ENCODE measurements around the gene SPATC1L. TPM values are rescaled to one million over a fixed set of nuclear protein-coding genes. Genes with fewer than 3 reads are reported as not detected.

SPATC1L gene
- total RNA-seq, 1 donor from 2014 or later = 14.1 TPM

DNA sequence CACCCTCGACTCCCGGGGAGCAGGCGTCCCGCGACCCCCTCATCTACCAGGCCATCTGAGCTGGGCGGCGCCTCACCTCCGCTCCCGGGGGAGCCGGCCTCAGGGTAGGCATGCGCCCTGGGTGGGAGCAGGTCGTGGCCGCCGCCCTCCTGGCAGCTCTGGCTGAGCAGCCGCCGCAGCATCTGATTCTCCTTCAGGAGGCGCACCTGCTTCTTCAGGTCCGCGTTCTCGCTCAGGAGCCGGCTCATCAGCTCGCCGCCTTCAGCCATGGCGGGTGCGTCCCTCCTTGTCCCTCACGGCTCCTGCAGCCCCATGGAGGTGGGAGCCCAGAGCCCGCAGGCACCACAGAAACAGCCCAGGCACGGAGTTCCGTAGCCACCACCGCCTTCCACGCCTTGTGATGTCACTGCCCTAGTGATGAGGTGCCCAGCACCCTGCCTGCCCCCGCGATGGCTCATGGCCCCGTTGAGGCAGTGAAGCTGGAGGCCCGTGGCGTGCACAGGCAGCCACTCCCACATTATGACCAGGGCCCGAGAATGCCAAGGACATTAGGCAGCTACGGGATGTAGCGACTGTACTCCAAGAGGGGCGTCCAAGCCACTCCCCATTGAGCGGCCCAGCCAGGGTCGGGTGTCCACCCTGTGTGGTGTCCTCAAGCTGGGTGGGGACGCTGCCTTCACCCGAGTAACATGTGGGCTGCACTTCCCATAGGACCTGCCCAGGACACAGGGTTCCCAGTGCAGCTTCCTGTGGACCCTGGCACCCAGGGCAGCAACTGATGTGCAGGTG lies 1.5 kb downstream of the SPATC1L start:
- peaks cover under 1% of the 10 kb centered on the region for H3K36me3 Mint-ChIP-seq (ENCODE audit: low read depth)
- H3K27me3 Mint-ChIP-seq (ENCODE audit: low read depth) = no peaks in the 10 kb centered on the region
- no peak overlapping the region for H3K27ac Mint-ChIP-seq (ENCODE audit: unreplicated experiment)
- H3K4me3 Mint-ChIP-seq (ENCODE audit: unreplicated experiment) = peak overlapping the region; percentile 61
- no peak for TF ChIP-seq CTCF (IDR thresholded peaks at IDR 0.05)
- no peak for DNase-seq (ENCODE audit: low spot score)
- H3K9me3 Mint-ChIP-seq (ENCODE audit: low read depth) = peaks cover under 1% of the 10 kb centered on the region
- peaks cover 21% of the 10 kb centered on the region for H3K4me1 Mint-ChIP-seq (ENCODE audit: low read depth)

- H3K9me3 Mint-ChIP-seq (ENCODE audit: low read depth) = peaks cover 7% of the 10 kb centered on the region
- no peak overlapping the region for H3K27ac Mint-ChIP-seq (ENCODE audit: unreplicated experiment)
- no peak for TF ChIP-seq CTCF (IDR thresholded peaks at IDR 0.05)
- H3K4me1 Mint-ChIP-seq (ENCODE audit: low read depth) = peaks cover 21% of the 10 kb centered on the region
- H3K36me3 Mint-ChIP-seq (ENCODE audit: low read depth) = peaks cover 3% of the 10 kb centered on the region
- DNase-seq (ENCODE audit: low spot score) = no peak
- no peaks in the 10 kb centered on the region for H3K27me3 Mint-ChIP-seq (ENCODE audit: low read depth)
- H3K4me3 Mint-ChIP-seq (ENCODE audit: unreplicated experiment) = no peak overlapping the region
These were observed 2.2 kb downstream of the SPATC1L start for GRCh38 chr21:46181953-46182547.

DNA sequence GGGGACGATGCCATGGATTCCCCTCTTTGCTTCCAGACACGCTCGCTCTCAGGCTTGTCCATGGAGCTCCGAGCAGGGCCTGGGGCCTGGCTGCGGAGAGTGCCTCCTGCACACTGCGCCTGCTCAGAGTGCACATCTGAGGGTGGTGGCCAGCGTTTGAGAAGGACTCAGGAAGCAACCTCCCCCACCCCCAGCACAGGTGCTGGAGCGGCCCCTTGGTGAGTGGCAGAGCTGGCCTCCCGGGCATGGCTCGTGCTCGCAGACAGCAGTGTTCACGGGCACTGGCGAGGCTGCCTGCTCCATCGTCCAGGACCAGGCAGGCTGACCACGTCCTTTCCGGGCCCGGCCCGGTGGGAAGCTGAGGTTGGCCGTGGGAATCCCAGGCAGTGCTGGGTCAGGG lies 2.8 kb downstream of the SPATC1L start:
- no peaks in the 10 kb centered on the region for H3K27me3 Mint-ChIP-seq (ENCODE audit: low read depth)
- H3K27ac Mint-ChIP-seq (ENCODE audit: unreplicated experiment) = no peak overlapping the region
- no peak overlapping the region for H3K4me3 Mint-ChIP-seq (ENCODE audit: unreplicated experiment)
- H3K4me1 Mint-ChIP-seq (ENCODE audit: low read depth) = peaks cover 21% of the 10 kb centered on the region
- no peak for DNase-seq (ENCODE audit: low spot score)
- no peak for TF ChIP-seq CTCF (IDR thresholded peaks at IDR 0.05)
- peaks cover 13% of the 10 kb centered on the region for H3K9me3 Mint-ChIP-seq (ENCODE audit: low read depth)
- H3K36me3 Mint-ChIP-seq (ENCODE audit: low read depth) = peaks cover 5% of the 10 kb centered on the region

DNA sequence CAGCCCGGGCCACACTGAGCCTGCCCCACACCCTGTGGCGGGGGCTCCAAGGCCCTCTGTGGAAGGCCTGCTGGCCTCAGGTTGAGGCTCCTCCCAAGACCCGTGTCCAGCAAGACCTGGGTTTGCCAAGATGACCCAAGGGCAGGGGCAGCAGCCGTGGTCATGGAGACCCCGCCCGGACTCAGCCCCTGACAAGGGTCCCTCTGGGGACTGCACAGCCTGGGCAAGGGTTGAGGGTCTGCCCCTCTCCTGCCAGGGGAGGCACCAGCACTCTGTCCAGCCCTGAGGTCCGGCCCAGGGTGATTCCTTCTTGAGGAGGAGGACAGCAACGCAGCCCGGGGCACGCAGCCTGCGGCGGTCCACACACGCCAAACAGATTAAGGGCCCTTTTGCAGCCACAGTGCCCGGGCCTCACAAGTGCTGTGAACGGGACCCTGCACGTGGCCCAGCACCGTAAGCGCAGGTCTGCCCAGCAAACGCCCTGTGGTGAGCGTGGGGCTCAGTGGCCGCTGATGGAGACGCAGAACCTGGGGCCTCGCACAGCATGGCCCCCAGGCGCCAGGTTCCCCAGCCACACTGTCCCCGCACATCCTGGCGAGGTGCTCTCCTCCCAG lies 3.4 kb downstream of the SPATC1L start:
- Mint-ChIP-seq H3K27ac (ENCODE audit: unreplicated experiment) (no peak overlapping the region), H3K4me3 (ENCODE audit: unreplicated experiment) (no peak overlapping the region), H3K27me3 (ENCODE audit: low read depth) (no peaks in the 10 kb centered on the region), H3K9me3 (ENCODE audit: low read depth) (peaks cover 19% of the 10 kb centered on the region), H3K36me3 (ENCODE audit: low read depth) (peaks cover 10% of the 10 kb centered on the region), H3K4me1 (ENCODE audit: low read depth) (peaks cover 21% of the 10 kb centered on the region)
- no peak for TF ChIP-seq CTCF (IDR thresholded peaks at IDR 0.05)
- DNase-seq (ENCODE audit: low spot score) = no peak

DNA sequence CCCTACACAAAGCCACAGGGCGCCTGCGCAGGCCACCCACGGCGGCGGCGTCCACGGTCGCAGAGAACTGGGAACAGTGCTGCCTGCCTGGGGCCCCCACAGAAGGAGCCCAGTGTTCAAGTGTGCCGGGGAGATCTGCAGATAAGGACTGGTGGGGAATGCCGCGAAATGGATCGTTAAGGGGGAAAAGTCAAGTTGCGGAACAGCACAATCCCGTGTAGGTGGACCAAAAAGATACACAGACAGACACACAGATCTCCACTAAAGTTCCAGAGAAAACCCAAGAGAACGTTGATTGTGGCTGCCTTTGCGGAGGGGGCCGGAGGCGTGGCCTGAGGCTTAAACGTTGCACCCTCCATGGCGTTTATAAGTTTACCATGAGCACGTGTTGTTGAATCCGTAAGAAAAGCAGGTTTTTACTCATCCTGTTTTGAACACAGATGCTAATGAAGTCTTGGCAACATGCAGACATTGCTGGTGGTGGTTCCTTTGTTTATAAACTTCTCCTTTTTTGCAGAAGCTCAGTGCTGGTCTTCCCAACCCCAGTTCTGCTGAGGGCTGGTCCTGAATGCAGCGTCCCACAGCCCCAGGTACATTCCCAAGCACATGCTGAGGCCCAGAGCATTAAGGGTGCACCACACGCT lies 4.1 kb downstream of the SPATC1L start:
- Mint-ChIP-seq H3K9me3 (ENCODE audit: low read depth) (peaks cover 26% of the 10 kb centered on the region), H3K27me3 (ENCODE audit: low read depth) (no peaks in the 10 kb centered on the region), H3K4me3 (ENCODE audit: unreplicated experiment) (no peak overlapping the region), H3K4me1 (ENCODE audit: low read depth) (peaks cover 16% of the 10 kb centered on the region), H3K27ac (ENCODE audit: unreplicated experiment) (no peak overlapping the region), H3K36me3 (ENCODE audit: low read depth) (peaks cover 15% of the 10 kb centered on the region)
- no peak for TF ChIP-seq CTCF (IDR thresholded peaks at IDR 0.05)
- no peak for DNase-seq (ENCODE audit: low spot score)

Measured in chondrocyte (in vitro differentiated cells).